Left ventricle myocardium inferior (tissue), 1 donor: ENCODE results near the gene SASS6. TPM values are rescaled to one million over a fixed set of nuclear protein-coding genes. Genes with fewer than 3 reads are reported as not detected.

Experiments used
- DNase-seq: peaks from one replicate; pipeline ENCODE4 v3.0.0-alpha.2; 2020
- H3K27ac ChIP-seq: fragments of 200-600 bp; replicated peaks from 2 replicates; pipeline ENCODE4 v1.8.0; 2021
- H3K27me3 ChIP-seq: fragments of 200-600 bp; 2 replicates; pipeline ENCODE4 v1.8.0; 2021; ENCODE audit warnings: low read depth
- H3K36me3 ChIP-seq: fragments of 200-600 bp; 2 replicates; pipeline ENCODE4 v1.8.0; 2021
- H3K4me1 ChIP-seq: fragments of 200-600 bp; 2 replicates; pipeline ENCODE4 v1.8.0; 2021
- H3K4me3 ChIP-seq: fragments of 200-600 bp; 2 replicates; pipeline ENCODE4 v1.8.0; 2021; ENCODE audit warnings: mild to moderate bottlenecking, moderate library complexity
- H3K9me3 ChIP-seq: fragments of 200-600 bp; replicated peaks from 2 replicates; pipeline ENCODE4 v1.8.0; 2021
- CTCF ChIP-seq: fragments of 200-600 bp; IDR thresholded peaks from 2 replicates; pipeline ENCODE4 v1.8.0; 2021; ENCODE audit warnings: antibody characterized with exemption, mild to moderate bottlenecking, borderline replicate concordance
- intact Hi-C: fragments of 100-400 bp; cut with micrococcal nuclease; formaldehyde crosslinking; loops from one replicate; pipeline ENCODE4 v1.11.0; 2022
- total RNA-seq: library from RNA; stranded (reverse); fragmentation: NEBNext Ultra II Directional; extraction: Animal tissue kit (Norgen Biotek cat#: 25700); gene quantifications from one replicate; pipeline ENCODE4 v1.2.1, GENCODE V29; 2021
- donor health status: DM: no; HTN: yes; CAD: no; lungs with severe emphysema.

The SASS6 gene
- total RNA-seq, 1 donor from 2014 or later = 2.1 TPM

DNA sequence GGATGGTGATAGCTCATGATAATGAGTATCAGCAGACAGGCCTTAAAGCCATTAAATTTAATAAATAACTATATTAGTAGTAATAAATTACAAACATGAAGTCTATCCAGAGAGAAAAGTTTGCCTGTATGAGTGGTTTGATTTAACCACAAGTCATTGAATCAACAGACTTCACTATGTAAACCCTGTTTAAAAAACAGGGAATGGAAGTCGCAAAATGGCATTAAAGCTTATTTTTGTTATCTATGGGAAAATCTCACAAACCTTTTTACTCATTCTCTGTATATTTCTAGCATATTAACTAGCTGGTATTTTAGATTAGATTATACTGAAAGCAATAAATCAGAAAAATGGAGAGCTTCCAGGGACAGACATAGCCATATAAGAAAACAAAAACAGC lies 45.3 kb downstream of the SASS6 start:
- no peak for DNase-seq
- H3K27ac ChIP-seq = no peak overlapping the region
- intact Hi-C loops = no loop called here
- no peak overlapping the region for H3K4me3 ChIP-seq
- peaks cover 4% of the 10 kb centered on the region for H3K4me1 ChIP-seq
- no peak for TF ChIP-seq CTCF
- H3K9me3 ChIP-seq = no peaks in the 10 kb centered on the region
- peaks cover 24% of the 10 kb centered on the region for H3K36me3 ChIP-seq
- no peaks in the 10 kb centered on the region for H3K27me3 ChIP-seq

DNA sequence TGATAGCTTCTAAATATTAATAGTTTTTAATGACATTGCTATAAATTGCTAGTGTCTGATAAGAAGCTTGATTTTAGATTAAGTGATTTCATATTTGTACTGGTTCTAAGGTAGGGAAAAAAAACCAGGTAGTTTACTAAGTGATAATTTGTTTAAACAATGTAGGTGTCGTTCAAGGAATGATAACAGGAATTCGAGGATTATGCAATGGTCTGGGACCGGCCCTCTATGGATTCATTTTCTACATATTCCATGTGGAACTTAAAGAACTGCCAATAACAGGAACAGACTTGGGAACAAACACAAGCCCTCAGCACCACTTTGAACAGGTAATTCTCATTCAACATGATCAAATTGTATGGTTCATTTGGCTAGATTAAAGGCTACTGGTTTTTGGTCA lies 52.4 kb downstream of the SASS6 start:
- H3K36me3 ChIP-seq = peaks cover 59% of the 10 kb centered on the region
- no peak for TF ChIP-seq CTCF
- no peak for DNase-seq
- H3K9me3 ChIP-seq = no peaks in the 10 kb centered on the region
- no peak overlapping the region for H3K4me3 ChIP-seq
- intact Hi-C loops = no loop called here
- no peaks in the 10 kb centered on the region for H3K27me3 ChIP-seq
- no peak overlapping the region for H3K27ac ChIP-seq
- no peaks in the 10 kb centered on the region for H3K4me1 ChIP-seq

GRCh38 chr1:100077531-100077930 lies 55.2 kb downstream of the SASS6 start:
- no peaks in the 10 kb centered on the region for H3K4me1 ChIP-seq
- H3K27me3 ChIP-seq = no peaks in the 10 kb centered on the region
- no peak overlapping the region for H3K4me3 ChIP-seq
- peaks cover 68% of the 10 kb centered on the region for H3K36me3 ChIP-seq
- intact Hi-C loops = no loop called here
- no peak for TF ChIP-seq CTCF
- H3K27ac ChIP-seq = no peak overlapping the region
- H3K9me3 ChIP-seq = no peaks in the 10 kb centered on the region
- DNase-seq = no peak

DNA sequence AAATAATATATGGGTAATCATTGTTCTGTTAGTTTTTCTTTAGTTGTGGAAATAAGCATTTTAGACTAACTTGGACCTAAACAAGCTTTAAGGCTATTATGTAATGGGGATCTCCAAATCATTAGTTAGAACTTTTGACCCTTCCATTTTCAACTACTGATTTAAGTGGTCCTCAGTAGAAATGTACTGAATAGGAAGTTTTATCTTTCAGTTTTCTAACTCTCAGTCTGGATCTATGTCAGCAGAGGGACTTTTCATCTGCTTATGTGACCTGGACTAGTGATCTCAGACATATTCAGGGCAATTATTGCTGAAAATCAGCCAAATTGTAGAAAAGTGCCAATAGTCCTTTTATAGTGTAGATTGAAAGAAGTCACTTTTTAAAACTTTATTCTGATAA lies 56.0 kb downstream of the SASS6 start:
- H3K27ac ChIP-seq = no peak overlapping the region
- no peak overlapping the region for H3K4me3 ChIP-seq
- H3K4me1 ChIP-seq = no peaks in the 10 kb centered on the region
- intact Hi-C loops = no loop called here
- H3K36me3 ChIP-seq = peaks cover 70% of the 10 kb centered on the region
- TF ChIP-seq CTCF = no peak
- DNase-seq = no peak
- no peaks in the 10 kb centered on the region for H3K27me3 ChIP-seq
- no peaks in the 10 kb centered on the region for H3K9me3 ChIP-seq

DNA sequence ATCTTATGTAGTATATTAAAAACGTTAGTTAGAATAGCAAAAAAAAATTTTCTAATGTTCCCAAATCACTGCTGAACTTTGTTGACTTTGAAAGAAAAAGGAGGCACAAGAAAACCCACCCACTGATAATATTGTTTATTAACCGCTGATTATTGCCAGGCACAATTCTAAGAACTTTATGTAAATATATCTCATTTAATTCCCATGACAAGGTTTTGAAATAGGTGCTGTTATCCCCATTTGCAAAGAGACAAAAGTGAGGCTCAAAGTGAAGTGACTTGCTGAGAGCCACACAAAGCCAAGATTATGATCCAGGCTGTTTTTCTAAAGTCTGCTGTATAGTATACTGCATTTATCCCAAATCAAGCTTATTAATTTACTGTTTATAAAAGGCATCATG lies 56.4 kb downstream of the SASS6 start:
- DNase-seq = no peak
- no peak for TF ChIP-seq CTCF
- intact Hi-C loops = no loop called here
- Histone ChIP-seq H3K4me1 (no peaks in the 10 kb centered on the region), H3K9me3 (no peaks in the 10 kb centered on the region), H3K36me3 (peaks cover 68% of the 10 kb centered on the region), H3K27me3 (no peaks in the 10 kb centered on the region), H3K4me3 (no peak overlapping the region), H3K27ac (no peak overlapping the region)

DNA sequence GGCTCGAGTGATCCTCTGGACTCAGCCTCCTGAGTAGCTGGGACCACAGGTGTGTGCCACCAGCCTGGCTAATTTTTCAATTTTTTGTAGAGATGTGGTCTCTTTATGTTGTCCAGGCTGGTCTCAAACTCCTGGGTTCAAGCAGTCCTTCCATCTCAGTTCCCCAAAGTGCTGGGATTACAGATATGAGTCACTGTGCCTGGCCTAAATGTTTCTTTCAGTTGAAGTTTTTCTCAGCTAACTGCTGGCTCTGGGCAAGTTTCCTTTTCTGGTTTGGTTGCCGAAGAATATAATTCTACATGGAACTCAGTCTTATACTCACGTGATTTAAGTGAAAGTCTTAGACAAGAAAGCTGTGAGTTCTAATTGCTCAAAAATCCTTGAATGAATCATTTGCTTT lies 57.0 kb downstream of the SASS6 start:
- no peaks in the 10 kb centered on the region for H3K4me1 ChIP-seq
- intact Hi-C loops = no loop called here
- no peak overlapping the region for H3K27ac ChIP-seq
- no peaks in the 10 kb centered on the region for H3K27me3 ChIP-seq
- H3K36me3 ChIP-seq = peaks cover 68% of the 10 kb centered on the region
- H3K4me3 ChIP-seq = no peak overlapping the region
- no peak for TF ChIP-seq CTCF
- no peak for DNase-seq
- no peaks in the 10 kb centered on the region for H3K9me3 ChIP-seq
